GM19023 (cell line): Measurements from ENCODE around the gene BCLAF1.
"Not testable (repeated sequence)": the region's sequence is repeated elsewhere in the genome, so short reads cannot be mapped to it uniquely, and the experiment has no call there.

Experiments used
- ATAC-seq: cut with Tn5 transposase; IDR thresholded peaks from one replicate; pipeline ENCODE4 v1.9.1; 2021; ENCODE audit warnings: mild to moderate bottlenecking, moderate library complexity; ENCODE audit not compliant: unreplicated experiment

The BCLAF1 gene

DNA sequence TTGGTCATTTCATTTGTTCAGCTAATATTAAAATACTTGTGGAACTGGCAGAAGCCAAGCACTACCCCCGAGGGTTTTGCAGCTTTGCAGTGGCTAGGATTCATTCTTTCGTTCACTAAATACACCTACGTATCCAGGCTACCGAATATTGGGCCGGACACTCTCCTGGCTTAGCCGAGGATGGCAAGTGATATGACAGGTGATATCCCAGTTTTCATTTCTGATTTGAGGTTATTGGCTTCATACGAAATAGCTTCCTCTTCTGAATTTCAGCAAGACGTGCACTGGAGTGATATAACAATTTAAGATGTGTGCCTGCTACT, 39.0 kb downstream of the BCLAF1 start:
- peak; percentile 7 for ATAC-seq

DNA sequence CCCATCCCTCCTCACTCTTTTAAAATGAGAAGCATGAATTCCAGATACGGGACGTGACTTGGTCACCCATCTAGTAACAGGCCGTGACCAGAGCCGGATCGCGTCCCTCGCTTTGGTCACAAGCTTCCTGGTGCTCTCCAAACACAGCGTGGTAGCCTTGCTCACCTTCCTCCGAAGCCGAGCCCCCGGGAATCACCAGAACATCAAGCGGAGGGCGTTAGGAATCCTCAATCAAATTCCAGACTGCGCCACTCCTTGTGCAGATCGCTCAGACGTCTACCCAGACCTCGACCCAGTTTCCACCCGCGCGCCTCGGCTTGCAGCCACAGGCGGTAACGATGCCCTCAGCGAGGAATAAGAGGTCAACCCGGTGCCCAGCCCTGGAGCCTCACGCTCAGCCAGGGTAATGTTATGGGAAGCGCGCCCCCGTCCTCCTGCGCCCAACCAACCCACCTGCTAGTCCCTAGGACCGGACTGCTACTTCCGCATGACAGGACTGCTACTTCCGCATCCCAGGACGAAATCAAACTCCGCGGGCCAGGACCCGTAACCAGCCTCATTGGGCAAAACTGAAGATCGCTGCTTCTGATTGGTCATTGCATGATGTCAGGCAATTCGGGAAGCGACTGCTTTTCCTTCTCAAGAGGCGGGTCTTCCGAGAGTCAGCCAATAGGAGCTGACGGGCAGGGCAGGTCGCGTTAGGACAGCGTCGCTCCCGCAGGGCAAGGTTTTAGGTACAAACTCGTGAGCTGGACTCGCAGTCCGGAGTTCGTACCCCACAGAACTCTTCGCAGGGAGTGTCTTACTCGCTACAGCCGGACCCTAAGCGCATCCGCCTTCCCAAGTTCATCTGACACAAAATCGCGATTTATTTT, 39.6 kb downstream of the BCLAF1 start, which contains the start of gene MTFR2:
MTFR2 (minus strand) TSS at position 501 of the 875 bp plus-strand sequence. CDS start 1,212 bp downstream, outside the sequence.
- ATAC-seq = peak; percentile 96

DNA sequence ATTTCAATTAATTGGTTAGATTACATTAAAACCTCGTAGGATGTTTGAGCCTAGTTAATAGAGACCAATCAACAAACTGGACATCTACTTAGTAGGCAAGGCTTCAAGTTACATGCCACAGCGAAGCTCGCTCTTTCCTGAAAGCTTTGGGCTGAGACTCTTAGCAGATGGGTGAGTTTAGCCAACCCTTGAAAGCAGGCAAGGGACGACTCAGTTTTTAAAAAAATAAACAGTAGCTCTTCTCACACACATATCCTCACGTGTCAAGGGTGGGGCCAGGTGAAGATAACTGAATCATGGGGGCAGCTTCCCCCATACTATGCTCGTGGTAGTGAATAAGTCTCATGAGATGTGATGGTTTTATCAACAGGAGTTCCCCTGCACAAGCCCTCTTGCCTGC, 40.3 kb downstream of the BCLAF1 start:
- peak; percentile 2 for ATAC-seq

DNA sequence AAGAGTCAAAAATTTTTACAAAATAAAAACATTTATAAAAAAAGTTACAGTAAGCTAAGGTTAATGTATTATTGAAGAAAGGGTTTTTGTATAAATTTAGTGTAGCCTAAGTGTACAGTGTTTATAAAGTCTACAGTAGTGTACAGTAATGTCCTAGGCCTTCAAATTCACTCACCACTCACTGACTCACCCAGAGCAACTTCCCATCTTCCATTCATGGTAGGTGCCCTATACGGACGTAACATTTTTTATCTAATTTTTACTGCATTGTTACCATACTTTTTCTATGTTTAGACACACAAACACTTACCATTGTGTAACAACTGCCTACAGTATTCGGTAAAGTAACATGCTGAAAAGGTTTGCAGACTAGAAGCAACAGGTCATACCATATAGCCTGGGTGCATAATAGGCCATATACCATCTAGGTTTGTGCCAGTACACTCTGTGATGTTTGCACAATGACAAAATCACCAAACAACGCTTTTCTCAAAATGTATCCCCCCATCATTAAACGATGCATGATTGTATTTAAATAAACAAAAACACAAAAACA, 45.5 kb downstream of the BCLAF1 start:
- no peak for ATAC-seq

DNA sequence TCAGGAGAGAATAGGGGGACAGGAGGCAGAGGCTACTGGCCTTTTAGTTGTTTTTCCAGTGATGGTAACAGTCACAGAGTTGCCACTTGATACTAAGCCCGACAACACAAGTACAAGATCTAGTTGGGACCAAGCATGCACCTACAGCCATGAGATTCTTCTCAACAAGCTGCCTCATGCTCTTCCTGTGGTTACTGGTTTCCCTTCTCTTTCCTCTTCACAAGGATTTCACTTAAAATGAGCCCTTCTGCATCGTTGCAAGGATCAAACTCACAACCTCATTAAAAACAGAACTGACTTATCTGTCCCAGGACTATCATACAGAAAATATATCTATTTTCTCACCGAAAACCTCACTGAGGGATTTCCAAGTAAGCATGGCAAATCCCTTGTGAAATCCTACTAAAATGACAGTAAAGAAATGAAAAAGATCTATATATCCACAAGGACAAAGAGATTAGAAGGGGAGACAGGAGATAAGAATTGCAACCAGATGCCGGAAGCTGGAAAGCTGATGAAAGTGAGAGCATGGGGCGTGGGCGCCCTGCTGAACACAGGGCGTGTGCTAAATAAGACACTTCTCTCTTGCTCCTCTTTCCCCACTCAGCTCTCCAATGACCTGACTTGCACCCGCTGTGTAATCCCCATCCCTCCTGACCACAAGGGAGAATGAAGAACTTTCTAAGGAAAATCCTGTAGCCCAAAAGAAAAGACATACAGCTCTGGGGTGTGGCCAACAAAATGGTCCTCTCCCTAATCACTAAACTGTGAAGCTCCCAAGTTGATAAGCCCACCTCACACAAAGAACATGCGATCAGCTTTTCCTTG, 53.0 kb downstream of the BCLAF1 start:
- ATAC-seq = no peak

DNA sequence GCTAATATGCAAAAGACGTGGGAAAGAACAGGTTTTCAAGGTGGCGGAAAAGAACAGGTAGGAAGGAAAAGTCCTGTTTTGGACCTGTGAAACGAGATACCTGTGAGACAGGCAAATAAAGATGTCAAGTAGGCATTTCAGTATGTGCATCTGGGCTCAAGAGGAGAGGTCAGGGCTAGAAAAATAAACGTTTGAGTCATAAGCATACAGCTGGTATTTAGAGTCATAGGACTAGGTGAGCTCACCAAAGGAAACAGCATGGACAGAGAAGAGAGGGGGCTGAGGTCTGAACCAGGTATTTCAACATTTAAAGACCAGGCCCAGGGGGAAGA, 54.4 kb downstream of the BCLAF1 start:
- no peak for ATAC-seq

DNA sequence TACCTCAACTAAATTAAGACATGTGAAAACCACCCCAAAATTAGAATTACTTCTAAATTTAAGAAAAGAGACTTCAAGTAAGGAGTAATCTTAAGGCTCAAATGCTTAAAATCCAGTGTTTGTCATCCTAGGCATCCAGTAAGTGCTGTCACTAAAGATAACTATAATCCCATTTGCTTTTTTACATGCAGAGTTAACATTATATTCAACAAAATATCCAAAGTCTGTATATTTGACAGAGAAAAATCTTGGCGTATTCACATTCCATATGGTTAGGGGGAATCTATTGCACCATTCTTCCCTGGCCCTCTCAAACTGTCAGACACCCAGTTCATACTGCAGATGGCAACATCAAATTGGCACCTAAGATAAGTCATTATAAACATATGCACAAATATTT, 56.9 kb downstream of the BCLAF1 start:
- no peak for ATAC-seq

DNA sequence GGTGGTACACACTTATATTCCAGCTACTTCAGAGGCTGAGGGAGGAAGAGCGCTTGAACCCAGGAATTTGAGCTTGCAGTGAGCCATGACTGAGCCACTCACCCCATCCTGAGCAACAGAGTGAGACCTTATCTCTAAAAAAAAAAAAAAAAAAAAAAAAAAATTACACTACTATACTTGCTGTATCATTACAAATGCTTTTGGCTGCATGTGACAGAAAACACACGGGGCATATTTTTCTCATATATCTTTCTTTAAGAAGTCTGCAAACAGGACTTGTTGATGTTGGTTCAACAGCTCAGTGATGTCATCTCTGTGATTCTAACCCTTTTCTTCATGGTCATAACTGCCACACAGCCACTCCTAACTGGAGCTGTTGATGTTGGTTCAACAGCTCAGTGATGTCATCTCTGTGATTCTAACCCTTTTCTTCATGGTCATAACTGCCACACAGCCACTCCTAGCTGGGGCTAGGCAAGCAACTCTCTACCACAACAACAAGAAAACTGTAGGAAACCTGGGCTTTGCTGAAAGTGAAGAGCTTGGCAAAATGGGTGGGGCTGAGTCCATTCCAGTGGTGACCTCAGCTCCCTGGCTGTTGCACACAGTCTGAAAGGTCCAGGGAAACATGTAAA, 59.3 kb downstream of the BCLAF1 start:
- ATAC-seq = no peak

DNA sequence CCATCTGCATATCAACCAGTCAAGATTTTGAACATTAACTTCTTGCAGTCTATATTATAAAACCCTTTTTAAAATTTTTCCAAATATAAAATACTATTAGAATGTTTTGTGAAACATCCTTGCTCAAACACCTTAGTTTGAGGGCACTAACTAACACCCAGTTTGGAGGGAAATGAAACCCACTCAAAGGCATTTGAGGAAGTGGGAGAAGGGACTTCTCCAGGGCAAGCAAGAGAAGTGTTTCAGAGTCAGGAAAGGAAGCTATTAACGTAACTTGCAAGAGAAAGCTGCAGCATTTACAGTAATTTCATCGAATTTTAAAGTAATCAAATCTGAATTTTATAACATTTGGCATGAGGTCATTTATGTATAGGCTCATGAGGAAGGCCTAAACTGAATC, 60.8 kb downstream of the BCLAF1 start:
- ATAC-seq = no peak

DNA sequence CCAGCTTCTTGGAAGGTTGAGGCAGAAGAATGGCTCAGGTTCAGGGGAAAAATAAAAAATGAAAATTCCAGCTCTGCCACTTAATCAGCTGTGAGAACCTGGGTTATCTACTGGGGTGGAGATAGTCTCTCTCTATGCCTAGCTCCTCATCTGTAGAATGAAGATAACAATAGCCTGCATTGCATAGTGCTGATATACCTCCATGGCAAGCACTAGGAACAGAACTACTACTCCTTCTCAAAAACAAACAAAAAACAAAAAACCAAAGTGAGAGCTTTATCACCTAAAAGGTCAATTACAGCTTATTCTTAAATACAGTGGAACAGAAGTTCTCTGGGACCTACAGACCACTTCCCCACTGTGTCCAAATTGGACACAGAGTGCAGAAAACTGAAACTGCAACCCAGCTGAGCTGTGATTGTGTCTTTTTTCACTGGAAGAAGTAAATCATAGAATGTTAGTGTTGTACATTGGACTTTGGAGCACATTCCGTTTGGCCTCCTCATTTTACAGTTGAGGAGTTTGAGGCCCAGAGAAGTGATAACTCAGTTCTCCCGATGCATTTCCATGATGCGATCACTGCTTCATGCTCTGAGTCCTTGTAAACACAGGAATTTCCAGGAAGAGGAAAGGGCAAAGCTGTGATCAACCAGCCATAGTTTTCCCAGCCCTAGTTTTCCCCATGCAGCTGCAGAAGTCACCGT, 62.8 kb downstream of the BCLAF1 start:
- peak; percentile 25 for ATAC-seq

DNA sequence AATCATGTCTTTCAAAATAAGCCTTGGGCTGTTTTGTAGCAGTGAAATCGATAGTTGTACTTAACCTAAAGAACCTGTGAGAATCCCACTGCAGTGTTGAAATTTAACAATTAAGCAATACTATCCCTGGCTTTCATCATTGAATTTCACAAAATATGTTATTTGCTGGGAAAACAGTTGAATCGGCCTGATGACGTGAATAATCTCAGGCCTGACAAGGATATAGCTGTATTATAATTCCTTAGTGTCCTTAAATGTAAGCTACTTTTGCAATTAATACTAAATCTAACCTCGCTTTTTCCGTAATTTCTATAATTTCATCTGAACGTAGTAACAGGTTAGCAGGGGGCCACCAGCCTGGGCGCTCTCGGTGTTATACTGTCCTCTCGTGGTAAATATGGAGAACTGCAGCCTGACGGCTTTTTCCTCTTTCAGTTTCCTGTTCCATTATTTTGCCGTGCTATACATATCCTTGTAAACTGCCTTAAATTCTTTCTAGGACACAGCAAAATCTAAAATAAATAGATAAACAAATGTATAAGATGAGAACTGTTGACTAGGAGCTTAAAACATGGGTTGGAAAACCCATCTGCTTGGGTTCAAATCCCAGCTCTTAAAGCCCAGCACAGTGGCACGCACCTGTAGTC, 63.5 kb downstream of the BCLAF1 start:
- peak; percentile 68 for ATAC-seq

DNA sequence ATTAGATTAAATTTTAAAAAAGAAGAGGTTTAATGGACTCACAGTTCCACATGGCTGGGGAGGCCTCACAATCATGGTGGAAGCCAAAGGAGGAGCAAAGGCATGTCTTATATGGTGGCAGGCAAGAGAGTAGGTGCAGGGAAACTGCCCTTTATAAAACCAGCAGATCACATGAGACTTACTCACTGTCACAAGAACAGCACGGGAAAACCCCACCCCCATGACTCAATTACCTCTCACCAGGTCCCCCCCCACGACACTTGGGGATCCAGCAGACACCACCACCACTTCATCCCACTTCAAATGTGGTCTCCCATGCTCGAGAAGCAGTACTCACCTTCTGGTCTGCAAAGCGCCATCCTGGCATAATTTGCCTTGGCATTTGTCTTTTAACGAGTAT, 64.2 kb downstream of the BCLAF1 start:
- no peak for ATAC-seq

DNA sequence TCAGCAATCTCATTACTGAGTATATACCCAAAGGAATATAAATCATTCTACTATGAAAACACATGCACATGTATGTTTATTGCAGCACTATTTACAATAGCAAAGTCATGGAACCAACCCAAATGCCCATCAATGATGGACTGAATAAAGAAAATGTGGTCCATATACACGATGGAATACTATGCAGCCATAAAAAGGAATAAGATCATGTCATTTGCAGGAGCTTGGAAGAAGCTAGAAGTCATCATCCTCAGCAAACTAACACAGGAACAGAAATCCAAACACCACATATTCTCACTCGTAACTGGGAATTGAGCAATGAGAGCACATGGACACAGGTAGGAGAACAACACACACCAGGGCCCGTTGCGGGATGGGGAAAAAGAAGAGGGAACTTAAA, 64.7 kb downstream of the BCLAF1 start:
- not testable (repeated sequence) for ATAC-seq

DNA sequence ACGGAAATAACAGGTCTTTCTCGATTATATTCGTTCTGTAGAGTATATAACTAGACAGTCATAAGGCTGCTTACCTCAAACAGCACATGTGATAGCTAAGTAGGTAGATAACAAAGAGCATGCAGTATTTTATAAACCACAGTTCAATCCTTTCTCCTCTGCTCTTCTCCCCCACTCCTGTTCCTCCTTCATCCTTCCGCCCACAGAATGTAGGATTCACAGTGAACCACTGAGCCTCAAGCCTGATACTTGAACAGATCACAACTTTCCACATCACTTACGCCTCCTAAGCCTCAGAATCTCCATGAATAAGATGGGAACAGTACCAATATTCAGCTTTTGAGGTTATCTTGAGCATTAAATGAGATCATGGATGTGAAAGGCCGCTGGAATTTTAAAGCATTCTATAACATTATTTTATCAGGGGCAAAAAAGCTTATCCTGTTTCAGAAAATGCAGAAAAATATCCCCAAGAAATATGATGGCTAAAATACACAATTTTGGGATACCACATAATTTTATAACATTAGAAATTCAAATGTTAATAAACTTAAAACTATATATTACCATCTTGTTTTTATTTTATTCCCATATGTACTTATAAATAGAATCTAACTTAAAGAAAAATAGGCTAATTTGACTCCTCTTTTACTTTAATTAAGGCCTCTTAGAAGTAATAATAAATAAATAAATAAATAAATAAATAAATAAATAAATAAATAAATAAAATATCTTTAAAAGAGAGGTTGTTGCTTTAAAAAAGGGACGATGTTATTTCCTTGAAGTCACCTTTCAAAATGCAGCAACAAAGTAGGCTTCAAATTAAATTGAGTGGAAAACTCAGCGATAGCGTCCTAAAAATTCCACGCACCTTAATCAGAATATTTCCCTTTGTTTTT, 72.9 kb downstream of the BCLAF1 start:
- ATAC-seq = no peak

DNA sequence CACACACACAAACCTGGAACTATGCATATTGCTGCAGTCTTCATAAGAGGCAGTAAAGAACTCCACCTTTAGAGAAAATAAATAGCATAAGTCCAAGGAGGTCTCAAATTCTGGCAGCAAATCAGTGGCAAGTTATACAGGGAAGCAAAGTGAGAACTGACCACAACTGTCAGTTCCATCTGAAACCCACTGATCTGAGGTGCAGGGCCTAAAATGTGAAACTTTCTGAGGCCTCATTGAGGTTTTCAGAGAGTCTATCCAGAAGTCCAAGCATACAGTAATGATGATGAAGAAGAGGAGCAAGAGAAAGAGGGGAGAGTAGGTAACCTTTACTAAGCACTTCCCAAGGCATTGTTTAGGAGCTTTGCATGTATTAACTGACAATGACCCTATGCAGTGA, 75.8 kb downstream of the BCLAF1 start:
- ATAC-seq = no peak

DNA sequence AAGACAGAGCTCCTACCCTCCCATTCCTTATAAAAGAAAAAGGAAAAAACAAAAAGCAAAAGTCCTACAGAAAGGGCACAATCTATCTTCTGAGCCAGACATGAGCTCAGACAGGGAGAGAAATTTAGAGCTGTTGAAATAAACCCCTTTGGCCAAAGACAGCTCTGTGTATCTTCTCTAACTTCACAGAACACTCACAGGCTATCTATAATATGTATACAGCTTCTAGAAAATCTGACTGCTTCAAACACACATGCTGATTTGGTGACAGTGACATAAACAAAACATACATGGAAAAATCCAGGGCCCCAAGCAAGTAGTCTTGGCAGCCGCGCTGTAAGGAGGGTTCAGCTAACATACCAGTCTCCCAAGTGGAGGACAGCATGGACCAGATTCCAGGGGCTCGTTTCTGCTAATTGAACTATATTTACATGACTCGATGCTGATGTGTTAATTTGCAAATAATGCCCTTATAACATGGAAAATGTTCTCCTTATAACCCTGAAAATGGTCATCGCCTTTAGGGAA, 76.6 kb downstream of the BCLAF1 start:
- no peak for ATAC-seq

DNA sequence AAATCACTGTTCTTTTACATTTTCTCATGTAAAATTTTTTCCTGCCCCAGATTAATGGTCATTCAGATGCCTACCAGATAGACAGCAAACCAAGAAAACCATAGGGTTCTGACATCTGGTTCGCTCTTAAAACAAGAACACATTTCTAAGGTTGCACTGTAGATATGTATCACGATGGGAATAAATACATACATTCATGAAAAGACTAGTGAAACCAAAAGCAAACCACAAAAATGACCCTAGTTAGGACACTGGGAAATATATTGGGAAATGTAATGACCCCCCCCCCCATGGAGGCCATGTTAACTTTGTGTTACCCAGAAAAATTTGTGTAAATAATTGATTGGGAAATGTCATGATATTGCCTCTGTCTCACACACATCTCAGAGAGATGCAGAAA, 77.0 kb downstream of the BCLAF1 start:
- no peak for ATAC-seq

DNA sequence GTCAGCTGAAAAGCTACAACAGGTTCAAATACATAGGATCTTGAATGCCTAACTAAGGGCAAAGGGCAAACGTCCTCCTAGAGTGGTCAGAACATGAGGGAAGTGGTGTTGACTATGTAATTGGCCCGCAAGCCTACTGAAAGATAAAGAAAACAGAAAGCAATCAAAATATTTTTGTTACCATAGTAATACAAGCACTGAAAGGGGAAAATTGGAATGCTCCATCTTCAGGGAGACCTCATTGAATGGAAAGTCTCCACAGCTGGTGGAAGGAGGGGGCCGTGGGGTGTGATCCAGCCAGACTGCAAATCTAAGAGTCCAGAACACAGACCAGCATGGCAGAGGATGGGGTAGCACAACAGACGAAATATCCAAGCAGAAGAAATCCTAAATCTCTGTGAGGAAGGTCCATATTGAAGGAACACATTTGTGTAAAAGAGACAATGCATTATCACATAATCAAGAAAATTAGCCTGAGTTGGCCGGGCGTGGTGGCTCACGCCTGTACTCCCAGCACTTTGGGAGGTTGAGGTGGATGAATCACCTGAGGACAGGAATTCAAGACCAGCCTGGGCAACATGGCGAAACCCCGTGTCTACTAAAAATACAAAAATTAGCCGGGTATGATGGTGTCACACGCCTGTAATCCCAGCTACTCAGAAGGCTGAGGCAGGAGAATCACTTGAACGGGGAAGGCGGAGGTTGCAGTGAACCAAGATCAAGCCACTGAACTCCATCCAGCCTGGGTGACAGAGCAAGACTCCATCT, 79.1 kb downstream of the BCLAF1 start:
- ATAC-seq = no peak
